Measurements from ENCODE around the gene ZNF106.

The ZNF106 gene

GRCh38 chr15:42482701-42483100 is 8.2 kb downstream of the ZNF106 start:
- Histone ChIP-seq H3K9ac (ENCODE audit: low read depth in 1 of 2, low read length in 2 of 2) (no peak overlapping the region), H3K36me3 (ENCODE audit: control insufficient read depth in 2 of 2, insufficient read depth in 2 of 2, low read length in 2 of 2) (peaks cover 0 to 2% of the 10 kb centered on the region in 2 donors), H3K4me3 (ENCODE audit: low read length in 2 of 2) (no peak overlapping the region), H3K9me3 (ENCODE audit: control insufficient read depth in 2 of 2, low read length in 2 of 2) (no peaks in the 10 kb centered on the region), H3K4me1 (ENCODE audit: control insufficient read depth in 2 of 2, insufficient read depth in 2 of 2, low read length in 2 of 2) (no peaks in the 10 kb centered on the region), H3K27ac (ENCODE audit: low read depth in 2 of 2, low read length in 2 of 2) (no peak overlapping the region), H3K27me3 (ENCODE audit: control insufficient read depth in 2 of 2, insufficient read depth in 2 of 2, low read length in 2 of 2) (no peaks in the 10 kb centered on the region)

DNA sequence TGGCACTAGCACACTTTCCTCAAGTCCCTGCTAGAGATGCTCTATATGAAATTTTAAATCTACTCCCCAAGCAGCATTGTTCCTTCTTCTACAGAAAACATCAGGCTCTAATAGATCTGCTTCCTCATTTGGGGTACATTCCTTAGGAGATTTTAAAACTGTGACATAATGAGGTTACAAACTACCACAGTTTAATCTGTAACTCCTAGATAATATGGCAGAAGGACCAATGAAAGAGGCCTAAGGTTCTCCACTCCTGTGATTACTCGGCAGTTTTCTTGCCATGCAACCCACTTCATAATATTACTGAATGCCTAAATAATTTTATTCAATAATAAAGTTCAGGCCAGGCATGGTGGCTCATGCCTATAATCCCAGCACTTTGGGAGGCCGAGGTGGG is 16.1 kb downstream of the ZNF106 start:
- H3K27me3 ChIP-seq (ENCODE audit: control insufficient read depth in 2 of 2, insufficient read depth in 2 of 2, low read length in 2 of 2) = no peaks in the 10 kb centered on the region
- no peak overlapping the region for H3K9ac ChIP-seq (ENCODE audit: low read depth in 1 of 2, low read length in 2 of 2)
- no peaks in the 10 kb centered on the region for H3K9me3 ChIP-seq (ENCODE audit: control insufficient read depth in 2 of 2, low read length in 2 of 2)
- H3K4me3 ChIP-seq (ENCODE audit: low read length in 2 of 2) = no peak overlapping the region
- H3K27ac ChIP-seq (ENCODE audit: low read depth in 2 of 2, low read length in 2 of 2) = no peak overlapping the region
- peaks cover 0 to 6% of the 10 kb centered on the region in 2 donors for H3K4me1 ChIP-seq (ENCODE audit: control insufficient read depth in 2 of 2, insufficient read depth in 2 of 2, low read length in 2 of 2)
- H3K36me3 ChIP-seq (ENCODE audit: control insufficient read depth in 2 of 2, insufficient read depth in 2 of 2, low read length in 2 of 2) = no peaks in the 10 kb centered on the region

DNA sequence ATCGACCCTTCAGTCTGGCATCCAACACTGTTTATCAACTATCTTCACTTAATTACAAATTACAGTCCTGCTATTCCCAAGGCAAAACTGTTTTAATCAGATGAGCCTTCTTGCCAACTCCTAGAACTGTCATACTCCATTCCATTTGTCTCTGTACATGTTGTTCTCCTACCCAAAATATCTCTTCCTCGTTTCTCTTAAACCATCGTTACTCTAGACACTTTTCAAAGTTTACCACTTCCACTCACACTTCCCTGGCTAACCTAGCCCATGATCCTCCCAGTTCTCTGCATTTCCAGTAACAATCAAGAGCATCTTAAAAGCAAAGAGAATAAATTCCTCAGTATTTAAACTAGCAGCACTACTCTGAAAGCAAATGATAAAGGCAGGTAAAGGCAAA is 19.9 kb downstream of the ZNF106 start:
- Histone ChIP-seq H3K36me3 (ENCODE audit: control insufficient read depth in 2 of 2, insufficient read depth in 2 of 2, low read length in 2 of 2) (no peaks in the 10 kb centered on the region), H3K4me1 (ENCODE audit: control insufficient read depth in 2 of 2, insufficient read depth in 2 of 2, low read length in 2 of 2) (peaks cover 0 to 6% of the 10 kb centered on the region in 2 donors), H3K27me3 (ENCODE audit: control insufficient read depth in 2 of 2, insufficient read depth in 2 of 2, low read length in 2 of 2) (no peaks in the 10 kb centered on the region), H3K9me3 (ENCODE audit: control insufficient read depth in 2 of 2, low read length in 2 of 2) (no peaks in the 10 kb centered on the region), H3K27ac (ENCODE audit: low read depth in 2 of 2, low read length in 2 of 2) (no peak overlapping the region), H3K4me3 (ENCODE audit: low read length in 2 of 2) (no peak overlapping the region), H3K9ac (ENCODE audit: low read depth in 1 of 2, low read length in 2 of 2) (no peak overlapping the region)

- H3K27me3 ChIP-seq (ENCODE audit: control insufficient read depth in 2 of 2, insufficient read depth in 2 of 2, low read length in 2 of 2) = no peaks in the 10 kb centered on the region
- H3K9me3 ChIP-seq (ENCODE audit: control insufficient read depth in 2 of 2, low read length in 2 of 2) = no peaks in the 10 kb centered on the region
- H3K27ac ChIP-seq (ENCODE audit: low read depth in 2 of 2, low read length in 2 of 2) = no peak overlapping the region
- no peak overlapping the region for H3K4me3 ChIP-seq (ENCODE audit: low read length in 2 of 2)
- peaks cover 2 to 6% of the 10 kb centered on the region in 2 donors for H3K4me1 ChIP-seq (ENCODE audit: control insufficient read depth in 2 of 2, insufficient read depth in 2 of 2, low read length in 2 of 2)
- peaks cover 0 to 10% of the 10 kb centered on the region in 2 donors for H3K36me3 ChIP-seq (ENCODE audit: control insufficient read depth in 2 of 2, insufficient read depth in 2 of 2, low read length in 2 of 2)
- no peak overlapping the region for H3K9ac ChIP-seq (ENCODE audit: low read depth in 1 of 2, low read length in 2 of 2)
These were observed 25.3 kb downstream of the ZNF106 start for GRCh38 chr15:42465520-42466259.

- Histone ChIP-seq H3K4me1 (ENCODE audit: control insufficient read depth in 2 of 2, insufficient read depth in 2 of 2, low read length in 2 of 2) (peaks cover 2 to 6% of the 10 kb centered on the region in 2 donors), H3K36me3 (ENCODE audit: control insufficient read depth in 2 of 2, insufficient read depth in 2 of 2, low read length in 2 of 2) (peaks cover 0 to 10% of the 10 kb centered on the region in 2 donors), H3K4me3 (ENCODE audit: low read length in 2 of 2) (no peak overlapping the region), H3K9ac (ENCODE audit: low read depth in 1 of 2, low read length in 2 of 2) (no peak overlapping the region), H3K9me3 (ENCODE audit: control insufficient read depth in 2 of 2, low read length in 2 of 2) (no peaks in the 10 kb centered on the region), H3K27me3 (ENCODE audit: control insufficient read depth in 2 of 2, insufficient read depth in 2 of 2, low read length in 2 of 2) (no peaks in the 10 kb centered on the region), H3K27ac (ENCODE audit: low read depth in 2 of 2, low read length in 2 of 2) (no peak overlapping the region)
These were observed 29.7 kb downstream of the ZNF106 start for GRCh38 chr15:42461261-42461660.

DNA sequence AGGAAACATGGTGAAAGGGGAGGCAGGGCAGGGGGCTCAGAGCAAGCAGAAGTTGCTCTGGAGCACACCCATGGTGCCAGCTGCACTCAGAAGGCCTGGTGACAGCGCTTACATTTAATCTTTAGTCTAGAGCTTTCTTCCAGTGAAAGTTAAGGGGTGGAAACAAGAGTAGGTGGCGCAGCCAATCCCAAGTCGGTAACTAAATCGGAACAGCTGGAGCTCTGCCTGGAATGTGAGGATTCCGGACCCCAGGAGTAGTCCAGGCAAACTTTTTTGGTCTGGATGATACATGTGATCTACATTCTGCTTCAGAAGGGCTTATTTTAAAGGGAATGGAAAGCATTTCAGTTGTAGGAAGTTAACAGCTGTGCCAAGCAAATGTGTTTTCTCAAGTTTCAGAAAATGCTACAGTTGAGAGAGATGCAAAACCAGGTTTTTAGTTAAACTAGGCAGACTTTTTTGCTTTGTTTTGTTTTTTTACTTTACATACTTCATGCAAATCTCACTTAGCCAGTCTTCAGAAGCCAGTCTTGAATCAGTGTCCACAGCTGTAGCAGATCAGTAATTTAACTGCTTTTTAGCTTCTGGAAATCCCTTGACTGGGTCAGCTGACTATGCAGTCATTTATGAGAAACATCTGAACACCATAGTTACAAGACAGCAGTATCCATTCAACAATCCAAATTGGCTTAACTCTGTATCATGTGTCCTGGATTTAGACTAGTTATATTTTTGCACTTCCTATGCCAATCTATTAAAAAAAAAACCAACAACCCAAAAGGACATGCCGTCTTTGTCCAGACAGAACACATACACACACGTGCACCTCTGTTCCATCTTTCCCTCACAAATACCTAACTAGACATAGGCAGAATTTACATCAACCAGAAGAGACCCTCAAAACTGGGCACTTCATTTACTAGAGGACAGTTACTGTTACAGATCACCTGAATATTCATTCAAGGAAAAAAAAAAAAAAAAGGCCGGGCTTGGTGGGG is 33.2 kb downstream of the ZNF106 start:
- H3K4me3 ChIP-seq (ENCODE audit: low read length in 2 of 2) = peak overlapping the region in 1 of 2 donors; percentile 32
- no peaks in the 10 kb centered on the region for H3K9me3 ChIP-seq (ENCODE audit: control insufficient read depth in 2 of 2, low read length in 2 of 2)
- peak overlapping the region; percentile 43 to 58 for H3K27ac ChIP-seq (ENCODE audit: low read depth in 2 of 2, low read length in 2 of 2)
- no peaks in the 10 kb centered on the region for H3K36me3 ChIP-seq (ENCODE audit: control insufficient read depth in 2 of 2, insufficient read depth in 2 of 2, low read length in 2 of 2)
- H3K27me3 ChIP-seq (ENCODE audit: control insufficient read depth in 2 of 2, insufficient read depth in 2 of 2, low read length in 2 of 2) = no peaks in the 10 kb centered on the region
- no peaks in the 10 kb centered on the region for H3K4me1 ChIP-seq (ENCODE audit: control insufficient read depth in 2 of 2, insufficient read depth in 2 of 2, low read length in 2 of 2)
- no peak overlapping the region for H3K9ac ChIP-seq (ENCODE audit: low read depth in 1 of 2, low read length in 2 of 2)

GRCh38 chr15:42456971-42457370 is 34.0 kb downstream of the ZNF106 start:
- Histone ChIP-seq H3K36me3 (ENCODE audit: control insufficient read depth in 2 of 2, insufficient read depth in 2 of 2, low read length in 2 of 2) (no peaks in the 10 kb centered on the region), H3K9me3 (ENCODE audit: control insufficient read depth in 2 of 2, low read length in 2 of 2) (no peaks in the 10 kb centered on the region), H3K9ac (ENCODE audit: low read depth in 1 of 2, low read length in 2 of 2) (no peak overlapping the region), H3K27me3 (ENCODE audit: control insufficient read depth in 2 of 2, insufficient read depth in 2 of 2, low read length in 2 of 2) (no peaks in the 10 kb centered on the region), H3K4me3 (ENCODE audit: low read length in 2 of 2) (peak overlapping the region in 1 of 2 donors; percentile 17), H3K4me1 (ENCODE audit: control insufficient read depth in 2 of 2, insufficient read depth in 2 of 2, low read length in 2 of 2) (no peaks in the 10 kb centered on the region), H3K27ac (ENCODE audit: low read depth in 2 of 2, low read length in 2 of 2) (peak overlapping the region; percentile 43 to 58)

DNA sequence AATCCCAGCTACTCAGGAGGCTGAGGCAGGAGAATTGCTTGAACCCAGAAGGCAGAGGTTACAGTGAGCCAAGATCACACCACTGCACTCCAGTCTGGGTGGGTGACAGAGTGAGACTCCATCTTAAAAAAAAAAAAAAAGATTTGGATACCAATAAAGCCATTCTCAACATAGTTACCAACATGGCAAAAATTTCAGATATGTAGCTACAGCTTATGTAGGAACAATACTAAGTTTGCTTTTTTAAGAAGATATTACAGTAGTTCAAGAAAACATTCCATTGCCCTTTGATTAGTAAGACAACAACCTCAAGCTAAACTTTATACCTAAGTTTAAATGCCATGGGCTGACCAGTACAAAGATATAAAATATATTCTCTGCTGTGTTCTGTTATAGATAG is 34.4 kb downstream of the ZNF106 start:
- no peaks in the 10 kb centered on the region for H3K27me3 ChIP-seq (ENCODE audit: control insufficient read depth in 2 of 2, insufficient read depth in 2 of 2, low read length in 2 of 2)
- H3K9me3 ChIP-seq (ENCODE audit: control insufficient read depth in 2 of 2, low read length in 2 of 2) = no peaks in the 10 kb centered on the region
- peak overlapping the region in 1 of 2 donors; percentile 17 for H3K4me3 ChIP-seq (ENCODE audit: low read length in 2 of 2)
- H3K27ac ChIP-seq (ENCODE audit: low read depth in 2 of 2, low read length in 2 of 2) = no peak overlapping the region
- H3K36me3 ChIP-seq (ENCODE audit: control insufficient read depth in 2 of 2, insufficient read depth in 2 of 2, low read length in 2 of 2) = peaks cover 3 to 4% of the 10 kb centered on the region in 2 donors
- H3K9ac ChIP-seq (ENCODE audit: low read depth in 1 of 2, low read length in 2 of 2) = no peak overlapping the region
- no peaks in the 10 kb centered on the region for H3K4me1 ChIP-seq (ENCODE audit: control insufficient read depth in 2 of 2, insufficient read depth in 2 of 2, low read length in 2 of 2)

GRCh38 chr15:42453826-42454225 is 37.1 kb downstream of the ZNF106 start:
- no peaks in the 10 kb centered on the region for H3K27me3 ChIP-seq (ENCODE audit: control insufficient read depth in 2 of 2, insufficient read depth in 2 of 2, low read length in 2 of 2)
- H3K4me3 ChIP-seq (ENCODE audit: low read length in 2 of 2) = no peak overlapping the region
- no peak overlapping the region for H3K27ac ChIP-seq (ENCODE audit: low read depth in 2 of 2, low read length in 2 of 2)
- no peaks in the 10 kb centered on the region for H3K4me1 ChIP-seq (ENCODE audit: control insufficient read depth in 2 of 2, insufficient read depth in 2 of 2, low read length in 2 of 2)
- no peak overlapping the region for H3K9ac ChIP-seq (ENCODE audit: low read depth in 1 of 2, low read length in 2 of 2)
- H3K36me3 ChIP-seq (ENCODE audit: control insufficient read depth in 2 of 2, insufficient read depth in 2 of 2, low read length in 2 of 2) = peaks cover 28 to 29% of the 10 kb centered on the region in 2 donors
- no peaks in the 10 kb centered on the region for H3K9me3 ChIP-seq (ENCODE audit: control insufficient read depth in 2 of 2, low read length in 2 of 2)

DNA sequence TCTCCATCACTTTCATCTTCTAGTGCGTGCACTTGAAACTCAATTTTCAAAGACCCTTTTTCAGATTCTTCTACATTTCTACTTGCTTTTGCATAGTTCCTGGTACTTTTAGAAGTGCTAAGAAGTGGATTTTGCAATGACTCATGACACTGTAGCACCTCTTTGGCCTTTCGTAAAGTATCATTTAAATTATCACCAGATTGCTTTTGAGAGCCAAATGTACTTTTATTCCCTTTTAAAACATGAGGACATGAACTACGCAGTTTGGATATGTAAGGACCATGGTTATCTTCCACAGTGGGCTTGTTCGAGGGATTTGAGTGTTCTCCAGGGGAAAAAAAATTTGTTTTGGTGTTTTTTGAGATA is 40.5 kb downstream of the ZNF106 start:
- H3K9me3 ChIP-seq (ENCODE audit: control insufficient read depth in 2 of 2, low read length in 2 of 2) = no peaks in the 10 kb centered on the region
- no peaks in the 10 kb centered on the region for H3K4me1 ChIP-seq (ENCODE audit: control insufficient read depth in 2 of 2, insufficient read depth in 2 of 2, low read length in 2 of 2)
- H3K27ac ChIP-seq (ENCODE audit: low read depth in 2 of 2, low read length in 2 of 2) = no peak overlapping the region
- H3K36me3 ChIP-seq (ENCODE audit: control insufficient read depth in 2 of 2, insufficient read depth in 2 of 2, low read length in 2 of 2) = peaks cover 49 to 59% of the 10 kb centered on the region in 2 donors
- H3K27me3 ChIP-seq (ENCODE audit: control insufficient read depth in 2 of 2, insufficient read depth in 2 of 2, low read length in 2 of 2) = no peaks in the 10 kb centered on the region
- no peak overlapping the region for H3K9ac ChIP-seq (ENCODE audit: low read depth in 1 of 2, low read length in 2 of 2)
- H3K4me3 ChIP-seq (ENCODE audit: low read length in 2 of 2) = no peak overlapping the region
